Keratinocyte (primary cell): ENCODE results near the gene MXD3.

ENCODE experiments used
- CTCF ChIP-seq, 3 experiments: IDR thresholded peaks in 1 of 3; conservative IDR thresholded peaks in 1 of 3; optimal IDR thresholded peaks in 1 of 3; 2 replicates in 2 of 3; 3 replicates in 1 of 3; pipeline versions ENCODE3 to v1.5.1; 2011; ENCODE audit warnings: low read length in 3 of 3, mild to moderate bottlenecking in 3 of 3, moderate library complexity in 2 of 3, control low read depth in 1 of 3, inconsistent platforms in 1 of 3; ENCODE audit not compliant: insufficient read depth in 2 of 3; ENCODE audit errors: extremely low read depth in 1 of 3
- EZH2 ChIP-seq: IDR thresholded peaks from one replicate; pipeline ENCODE4 v1.6.1; 2012; ENCODE audit warnings: inconsistent platforms, mild to moderate bottlenecking, low read length, moderate library complexity

GRCh38 chr5:177300951-177301350, 10.7 kb downstream of the MXD3 start:
- TF ChIP-seq CTCF (optimal IDR thresholded peaks at IDR 0.05 in 1 of 3, IDR thresholded peaks at IDR 0.05 in 1 of 3, conservative IDR thresholded peaks at IDR 0.05 in 1 of 3; ENCODE audit: extremely low read depth in 1 of 3, insufficient read depth in 2 of 3, low read length in 3 of 3) (no peak), EZH2 (no peak)
